ENCODE data around the gene PGM1. TPM values are rescaled to one million over a fixed set of nuclear protein-coding genes. Genes with fewer than 3 reads are reported as not detected.

The PGM1 gene
- total and polyA plus RNA-seq, 8 donors, result 39.3 to 65.6 (median 43.5) TPM

- no peak overlapping the region for H3K27ac ChIP-seq
- no peak for ATAC-seq
- DNase-seq, result no peak
- no peak for TF ChIP-seq CTCF (IDR thresholded peaks at IDR 0.05)
- intact Hi-C loops (cut with DNase I), result no loop called here
- no peak overlapping the region for H3K4me3 ChIP-seq
- no peaks in the 10 kb centered on the region for H3K27me3 ChIP-seq
- peaks cover 0 to 4% of the 10 kb centered on the region in 2 donors for H3K9me3 ChIP-seq
- H3K4me1 ChIP-seq, result no peaks in the 10 kb centered on the region
- no peaks in the 10 kb centered on the region for H3K36me3 ChIP-seq
Observed at GRCh38 chr1:63683759-63684158, 90.5 kb downstream of the PGM1 start.

GRCh38 chr1:63686696-63687095, 93.5 kb downstream of the PGM1 start:
- Histone ChIP-seq H3K9me3 (no peaks in the 10 kb centered on the region), H3K4me3 (no peak overlapping the region), H3K36me3 (no peaks in the 10 kb centered on the region), H3K4me1 (peaks cover 0 to under 1% of the 10 kb centered on the region in 2 donors), H3K27ac (no peak overlapping the region), H3K27me3 (no peaks in the 10 kb centered on the region)
- intact Hi-C loops (cut with DNase I), result no loop called here
- ATAC-seq, result no peak
- no peak for TF ChIP-seq CTCF (IDR thresholded peaks at IDR 0.05)
- no peak for DNase-seq

- no peaks in the 10 kb centered on the region for H3K9me3 ChIP-seq
- H3K27me3 ChIP-seq, result no peaks in the 10 kb centered on the region
- intact Hi-C loops (cut with DNase I), result no loop called here
- H3K4me1 ChIP-seq, result peaks cover 3 to 9% of the 10 kb centered on the region in 2 donors
- no peak overlapping the region for H3K4me3 ChIP-seq
- no peaks in the 10 kb centered on the region for H3K36me3 ChIP-seq
- ATAC-seq (no peak), DNase-seq (no peak)
- H3K27ac ChIP-seq, result no peak overlapping the region
- no peak for TF ChIP-seq CTCF (IDR thresholded peaks at IDR 0.05)
Observed at GRCh38 chr1:63688302-63688890, 95.2 kb downstream of the PGM1 start.

GRCh38 chr1:63690966-63691700, 97.9 kb downstream of the PGM1 start:
- DNase-seq, result no peak
- no peaks in the 10 kb centered on the region for H3K36me3 ChIP-seq
- H3K4me1 ChIP-seq, result peaks cover 3 to 9% of the 10 kb centered on the region in 2 donors
- no peak for TF ChIP-seq CTCF (IDR thresholded peaks at IDR 0.05)
- intact Hi-C loops (cut with DNase I), result no loop called here
- no peak for ATAC-seq
- H3K9me3 ChIP-seq, result no peaks in the 10 kb centered on the region
- no peaks in the 10 kb centered on the region for H3K27me3 ChIP-seq
- no peak overlapping the region for H3K27ac ChIP-seq
- H3K4me3 ChIP-seq, result no peak overlapping the region

GRCh38 chr1:63691701-63692425, 98.7 kb downstream of the PGM1 start:
- ATAC-seq (peak; percentile 97), DNase-seq (peak in 2 of 4 donors; percentile 91 to 95)
- Histone ChIP-seq H3K4me1 (peaks cover 3 to 9% of the 10 kb centered on the region in 2 donors), H3K9me3 (no peaks in the 10 kb centered on the region), H3K27ac (no peak overlapping the region), H3K4me3 (no peak overlapping the region), H3K27me3 (no peaks in the 10 kb centered on the region), H3K36me3 (no peaks in the 10 kb centered on the region)
- TF ChIP-seq CTCF (IDR thresholded peaks at IDR 0.05), result peak; percentile 55 to 59
- intact Hi-C loops (cut with DNase I), result no loop called here
